ENCODE results near the gene RASGRP3. TPM values are rescaled to one million over a fixed set of nuclear protein-coding genes. Genes with fewer than 3 reads are reported as not detected.

The RASGRP3 gene
- total RNA-seq, 1 experiment from 2014 or later, result 0.34 TPM

DNA sequence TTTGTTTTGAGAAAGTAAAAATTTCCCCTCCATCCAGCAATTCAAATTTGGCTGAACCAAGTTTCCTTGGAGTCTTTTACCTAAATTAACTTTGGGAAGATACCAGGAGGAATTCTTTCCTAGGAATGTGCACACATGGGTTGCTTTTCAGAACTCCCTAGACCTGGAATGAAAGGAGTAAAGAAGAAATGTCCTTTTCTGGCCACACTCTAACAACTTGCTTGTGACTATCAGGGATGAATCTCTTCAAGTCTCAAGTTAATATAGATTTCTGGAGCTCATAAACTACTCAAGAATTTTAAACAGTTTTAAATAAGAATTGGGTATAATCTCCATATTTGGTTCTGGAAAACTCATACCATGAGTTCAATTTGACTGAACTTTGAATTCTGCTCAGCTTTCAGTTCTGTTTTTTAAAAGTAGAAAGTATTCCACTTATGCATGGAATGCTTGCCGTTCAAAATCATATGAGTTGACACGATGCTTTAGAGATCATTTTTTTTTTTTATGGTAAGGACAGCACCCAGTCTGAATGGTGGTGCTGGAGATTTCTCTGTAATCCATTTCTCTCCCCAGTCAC, 7.7 kb downstream of the RASGRP3 start:
- no TSS peak for BruUV-seq (replicated peaks)
- no peaks in the 10 kb centered on the region for H3K4me1 ChIP-seq (ENCODE audit: insufficient read depth, low read length, poor library complexity, severe bottlenecking)
- H3K27me3 ChIP-seq (replicated peaks; ENCODE audit: insufficient read depth, low read depth, low read length, poor library complexity), result no peaks in the 10 kb centered on the region
- ChIA-PET POLR2A (ENCODE audit: low non-redundant PET) (no interaction called here), CTCF (no interaction called here)
- H3K36me3 ChIP-seq (ENCODE audit: insufficient read depth, low read length, poor library complexity, severe bottlenecking), result no peaks in the 10 kb centered on the region
- intact Hi-C loops (cut with micrococcal nuclease; ENCODE audit: unreplicated experiment), result no loop called here
- TF ChIP-seq EZH2 (IDR thresholded peaks at IDR 0.05; ENCODE audit: borderline replicate concordance, low read depth, low read length, poor library complexity, severe bottlenecking) (no peak), CTCF (conservative IDR thresholded peaks at IDR 0.05; ENCODE audit: low read depth, low read length) (no peak)
- no peaks in the 10 kb centered on the region for H3K9me3 ChIP-seq (ENCODE audit: low read depth, low read length, poor library complexity, severe bottlenecking)
- no peak overlapping the region for H3K27ac ChIP-seq (ENCODE audit: low read depth, low read length, poor library complexity, severe bottlenecking)
- no peak for DNase-seq (ENCODE audit: low spot score)
- H3K4me3 ChIP-seq (ENCODE audit: low read depth, low read length, poor library complexity, severe bottlenecking), result no peak overlapping the region

- H3K36me3 ChIP-seq (ENCODE audit: insufficient read depth, low read length, poor library complexity, severe bottlenecking), result no peaks in the 10 kb centered on the region
- no peaks in the 10 kb centered on the region for H3K9me3 ChIP-seq (ENCODE audit: low read depth, low read length, poor library complexity, severe bottlenecking)
- no peak for DNase-seq (ENCODE audit: low spot score)
- BruUV-seq (replicated peaks), result no TSS peak
- ChIA-PET CTCF (no interaction called here), POLR2A (ENCODE audit: low non-redundant PET) (no interaction called here)
- no peaks in the 10 kb centered on the region for H3K27me3 ChIP-seq (replicated peaks; ENCODE audit: insufficient read depth, low read depth, low read length, poor library complexity)
- no peak overlapping the region for H3K4me3 ChIP-seq (ENCODE audit: low read depth, low read length, poor library complexity, severe bottlenecking)
- no peak for TF ChIP-seq CTCF (conservative IDR thresholded peaks at IDR 0.05; ENCODE audit: low read depth, low read length)
- no peak for TF ChIP-seq EZH2 (IDR thresholded peaks at IDR 0.05; ENCODE audit: borderline replicate concordance, low read depth, low read length, poor library complexity, severe bottlenecking)
- no peak overlapping the region for H3K27ac ChIP-seq (ENCODE audit: low read depth, low read length, poor library complexity, severe bottlenecking)
- intact Hi-C loops (cut with micrococcal nuclease; ENCODE audit: unreplicated experiment), result no loop called here
- H3K4me1 ChIP-seq (ENCODE audit: insufficient read depth, low read length, poor library complexity, severe bottlenecking), result no peaks in the 10 kb centered on the region
These were observed 8.6 kb downstream of the RASGRP3 start for GRCh38 chr2:33485051-33485450.

GRCh38 chr2:33486544-33486943, 10.1 kb downstream of the RASGRP3 start:
- no peaks in the 10 kb centered on the region for H3K9me3 ChIP-seq (ENCODE audit: low read depth, low read length, poor library complexity, severe bottlenecking)
- no TSS peak for BruUV-seq (replicated peaks)
- H3K4me1 ChIP-seq (ENCODE audit: insufficient read depth, low read length, poor library complexity, severe bottlenecking), result no peaks in the 10 kb centered on the region
- H3K4me3 ChIP-seq (ENCODE audit: low read depth, low read length, poor library complexity, severe bottlenecking), result no peak overlapping the region
- H3K27ac ChIP-seq (ENCODE audit: low read depth, low read length, poor library complexity, severe bottlenecking), result no peak overlapping the region
- no peaks in the 10 kb centered on the region for H3K36me3 ChIP-seq (ENCODE audit: insufficient read depth, low read length, poor library complexity, severe bottlenecking)
- ChIA-PET POLR2A (ENCODE audit: low non-redundant PET) (no interaction called here), CTCF (no interaction called here)
- TF ChIP-seq EZH2 (IDR thresholded peaks at IDR 0.05; ENCODE audit: borderline replicate concordance, low read depth, low read length, poor library complexity, severe bottlenecking) (no peak), CTCF (conservative IDR thresholded peaks at IDR 0.05; ENCODE audit: low read depth, low read length) (no peak)
- intact Hi-C loops (cut with micrococcal nuclease; ENCODE audit: unreplicated experiment), result no loop called here
- no peak for DNase-seq (ENCODE audit: low spot score)
- no peaks in the 10 kb centered on the region for H3K27me3 ChIP-seq (replicated peaks; ENCODE audit: insufficient read depth, low read depth, low read length, poor library complexity)
